Kidney (tissue), 14 donors: ENCODE data around the gene SLC7A6OS. TPM values are rescaled to one million over a fixed set of nuclear protein-coding genes. Genes with fewer than 3 reads are reported as not detected.

Experiments used
- DNase-seq, 5 donors: peaks; one replicate each; pipeline ENCODE4 v3.0.0-alpha.2; 2013 to 2020
- FAIRE-seq: peaks from 2 replicates; lab custom pipeline; 2012; peaks lifted over from hg19 to GRCh38; lab: Jason Lieb, UNC
- H3K27ac ChIP-seq, 2 donors: one replicate each; pipeline ENCODE4 v1.7.0; 2013; ENCODE audit warnings: low read depth in 2 of 2, low read length in 2 of 2, inconsistent platforms in 1 of 2
- H3K27me3 ChIP-seq: one replicate; pipeline ENCODE4 v1.7.1; 2013; ENCODE audit warnings: low read length, inconsistent platforms; ENCODE audit not compliant: control insufficient read depth, insufficient read depth
- H3K36me3 ChIP-seq, 3 donors: one replicate each; pipeline versions ENCODE4 v1.7.0 to v1.7.1; 2013; ENCODE audit warnings: low read length in 3 of 3, control low read depth in 1 of 3, inconsistent platforms in 1 of 3; ENCODE audit not compliant: insufficient read depth in 3 of 3, control insufficient read depth in 2 of 3
- H3K4me1 ChIP-seq, 3 donors: one replicate each; pipeline versions ENCODE4 v1.7.0 to v1.7.1; 2013; ENCODE audit warnings: low read length in 3 of 3, inconsistent platforms in 1 of 3, low read depth in 1 of 3; ENCODE audit not compliant: control insufficient read depth in 2 of 3, insufficient read depth in 2 of 3
- H3K4me3 ChIP-seq, 3 donors: one replicate each; pipeline versions ENCODE4 v1.7.0 to v1.8.1; 2013; ENCODE audit warnings: low read length in 3 of 3, control low read depth in 1 of 3, inconsistent platforms in 1 of 3
- H3K9ac ChIP-seq, 3 donors: one replicate each; pipeline versions ENCODE4 v1.7.0 to v1.7.1; 2013; ENCODE audit warnings: low read length in 3 of 3, control low read depth in 1 of 3, inconsistent platforms in 1 of 3
- H3K9me3 ChIP-seq, 3 donors: one replicate each; pipeline versions ENCODE4 v1.7.0 to v1.7.1; 2013; ENCODE audit warnings: low read length in 3 of 3, control low read depth in 1 of 3, inconsistent platforms in 1 of 3; ENCODE audit not compliant: control insufficient read depth in 2 of 3, insufficient read depth in 1 of 3
- CTCF ChIP-seq: IDR thresholded peaks from 3 replicates; pipeline ENCODE4 v1.5.1; 2012; ENCODE audit warnings: mild to moderate bottlenecking, moderate library complexity, borderline replicate concordance; ENCODE audit not compliant: insufficient read depth; ENCODE audit errors: extremely low read depth
- intact Hi-C: fragments of 100-400 bp; cut with DNase I; formaldehyde crosslinking; loops from one replicate; pipeline ENCODE4 v1.11.1; 2022
- polyA plus RNA-seq: library from polyadenylated mRNA; stranded (reverse); fragments of 350-450 nt; fragmentation: Illumina TruSeq; extraction: RNeasy Lipid Tissue Mini Kit (QIAGEN cat#74804); gene quantifications from one replicate; pipeline ENCODE4 v1.2.3, GENCODE V29; 2014; ENCODE audit warnings: low read depth, low replicate concordance; ENCODE audit not compliant: insufficient read depth
- total RNA-seq: library from RNA; stranded (reverse); fragmentation: NEBNext Ultra II Directional; extraction: Animal tissue kit (Norgen Biotek cat#: 25700); gene quantifications from one replicate; pipeline ENCODE4 v1.2.1, GENCODE V29; 2021
- donor health status: control.
- donor health status: control.
- donor health status: control.
- donor health status: control.
- donor health status: control.
- donor health status: DM: yes; HTN: yes; CAD: no.
- donor health status: Normal renal cell carcinoma (clear cell type).

SLC7A6OS gene
- total and polyA plus RNA-seq, 2 donors from 2014 or later: 9.2 to 20.3 TPM

- FAIRE-seq (no peak), DNase-seq (no peak)
- Histone ChIP-seq H3K36me3 (peaks cover 0 to 15% (median 6%) of the 10 kb centered on the region in 3 donors), H3K27ac (peak overlapping the region; percentile 92 to 96), H3K9me3 (no peaks in the 10 kb centered on the region), H3K27me3 (no peaks in the 10 kb centered on the region), H3K4me1 (peaks cover 0 to 30% (median 21%) of the 10 kb centered on the region in 3 donors), H3K4me3 (peak overlapping the region in 1 of 3 donors; percentile 77), H3K9ac (peak overlapping the region in 2 of 3 donors; percentile 14 to 74)
- intact Hi-C loops: loop anchor here (10.0 kb wide), 1 partner anchor 51 kb away; the partner anchor contains the start of genes PRMT7 and SLC7A6OS
- TF ChIP-seq CTCF: no peak
Observed at GRCh38 chr16:68263559-68264127, 47.1 kb downstream of the SLC7A6OS start.

GRCh38 chr16:68259007-68259825 is 51.5 kb downstream of the SLC7A6OS start:
- TF ChIP-seq CTCF: no peak
- intact Hi-C loops: no loop called here
- H3K36me3 ChIP-seq: peaks cover 0 to 27% (median 15%) of the 10 kb centered on the region in 3 donors
- peak in 1 of 5 donors; percentile 38 for DNase-seq
- H3K27ac ChIP-seq: peak overlapping the region; percentile 90 to 93
- no peaks in the 10 kb centered on the region for H3K9me3 ChIP-seq
- peaks cover 5 to 37% (median 28%) of the 10 kb centered on the region in 3 donors for H3K4me1 ChIP-seq
- H3K4me3 ChIP-seq: no peak overlapping the region
- peak overlapping the region in 1 of 3 donors; percentile 55 for H3K9ac ChIP-seq
- no peak for FAIRE-seq
- no peaks in the 10 kb centered on the region for H3K27me3 ChIP-seq

DNA sequence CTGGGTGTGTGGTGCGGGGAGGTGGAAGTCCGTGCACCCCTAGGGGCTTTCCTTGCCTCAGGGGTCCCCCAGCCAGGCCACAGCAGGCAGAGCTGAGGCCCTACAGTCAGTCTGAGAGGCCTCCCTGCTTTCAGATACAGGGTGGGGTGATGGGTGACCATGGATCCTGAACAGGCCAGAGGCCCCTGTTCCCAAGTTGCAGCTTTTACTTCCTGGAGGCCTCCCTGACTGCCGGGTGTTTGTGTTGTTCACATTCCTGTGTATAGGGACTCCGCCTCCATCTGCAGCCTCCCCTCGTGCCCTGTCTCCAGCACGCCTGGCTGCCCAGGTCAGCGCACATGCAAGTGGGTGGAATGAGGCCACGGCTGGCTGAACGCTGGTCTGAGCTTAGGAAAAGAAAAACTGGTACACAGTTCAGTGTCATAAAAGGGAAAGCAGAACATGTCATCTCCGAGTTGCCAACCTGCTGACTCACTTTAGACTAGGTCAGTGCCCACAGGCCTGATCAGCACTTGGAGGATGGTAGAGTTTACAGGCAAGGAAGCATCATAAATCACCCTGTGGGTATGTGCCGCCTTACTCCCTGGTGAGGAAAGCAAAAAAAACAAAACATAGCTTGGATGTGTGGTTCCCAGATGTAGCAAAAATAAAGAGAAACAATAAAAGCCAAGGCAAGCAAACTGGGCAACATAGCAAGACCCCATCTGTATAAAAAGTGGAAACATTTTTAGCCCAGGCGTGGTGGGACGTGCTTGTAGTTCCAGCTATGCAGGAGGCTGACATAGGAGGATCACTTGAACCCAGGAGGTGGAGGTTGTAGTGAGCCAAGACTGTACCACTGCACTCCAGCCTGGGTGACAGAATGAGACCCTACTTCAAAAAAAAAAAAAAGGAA is 52.6 kb downstream of the SLC7A6OS start:
- H3K27ac ChIP-seq: peak overlapping the region; percentile 90 to 93
- peak overlapping the region in 2 of 3 donors; percentile 10 to 13 for H3K4me3 ChIP-seq
- peak; percentile 60 for FAIRE-seq
- no peaks in the 10 kb centered on the region for H3K9me3 ChIP-seq
- peaks cover 5 to 31% (median 28%) of the 10 kb centered on the region in 3 donors for H3K4me1 ChIP-seq
- intact Hi-C loops: no loop called here
- TF ChIP-seq CTCF: no peak
- H3K9ac ChIP-seq: peak overlapping the region in 2 of 3 donors; percentile 55 to 57
- H3K36me3 ChIP-seq: peaks cover 0 to 32% (median 16%) of the 10 kb centered on the region in 3 donors
- DNase-seq: peak; percentile 94 to 96 (median 96)
- H3K27me3 ChIP-seq: no peaks in the 10 kb centered on the region
